HepG2 (cell line): Measurements from ENCODE around the gene ADAMTS4. TPM values are rescaled to one million over a fixed set of nuclear protein-coding genes. Genes with fewer than 3 reads are reported as not detected.

Experiments
- ATAC-seq: fragments of 200-7000 bp; cut with Tn5 transposase; 3 replicates; pipeline ENCODE4 v1.9.1; 2020; ENCODE audit warnings: mild to moderate bottlenecking, moderate library complexity
- BruUV-seq: library from RNA; stranded (reverse); fragments of 400-500 nt; replicated peaks from 2 replicates; lab custom pipeline; 2021; lab: Mats Ljungman, UMichigan
- CTCF ChIA-PET: fragments of 300-600 bp; formaldehyde crosslinking; extraction: SDS; loops from one replicate; lab custom pipeline; 2021; ENCODE audit warnings: low total read pairs, inconsistent platforms, low intra/inter-chr PET ratio; lab: Yijun Ruan, JAX
- POLR2A ChIA-PET: fragments of 350-600 bp; sonication (Branson Sonifier 250); formaldehyde crosslinking; loops from one replicate; lab custom pipeline; 2020; ENCODE audit warnings: antibody characterized with exemption, inconsistent platforms; lab: Yijun Ruan, JAX
- DNase-seq: peaks from one replicate; pipeline ENCODE4 v3.0.0-alpha.2; 2015; ENCODE audit warnings: low spot score
- FAIRE-seq: peaks from 3 replicates; lab custom pipeline; 2011; peaks lifted over from hg19 to GRCh38; lab: Jason Lieb, UNC
- H2AFZ ChIP-seq: one replicate; pipeline ENCODE4 v1.6.1; 2011; ENCODE audit warnings: low read length, inconsistent platforms
- H3K27ac ChIP-seq: fragments of 300-600 bp; 3 replicates; pipeline ENCODE4 v1.8.0; 2011; ENCODE audit warnings: mixed run types, mild to moderate bottlenecking, mixed read lengths, low read length, inconsistent platforms; ENCODE audit not compliant: insufficient read depth; ENCODE audit errors: extremely low read length
- H3K27me3 ChIP-seq, 2 experiments: fragments of 200-600 bp in 1 of 2; 2 replicates in 1 of 2; 3 replicates in 1 of 2; pipeline versions ENCODE4 v1.6.0 to v1.8.0; 2011; ENCODE audit warnings: low read length in 2 of 2, mild to moderate bottlenecking in 2 of 2, moderate library complexity in 2 of 2, inconsistent platforms in 1 of 2; ENCODE audit not compliant: insufficient read depth in 2 of 2, control insufficient read depth in 1 of 2
- H3K36me3 ChIP-seq, 2 experiments: fragments of 200-600 bp in 1 of 2; replicated peaks in 1 of 2; 2 replicates in 1 of 2; 3 replicates in 1 of 2; pipeline versions ENCODE4 v1.5.1 to v1.8.0; 2011; ENCODE audit warnings: low read length in 2 of 2, inconsistent platforms in 1 of 2; ENCODE audit not compliant: insufficient read depth in 2 of 2, control insufficient read depth in 1 of 2
- H3K4me1 ChIP-seq: 2 replicates; pipeline ENCODE4 v1.5.1; 2012; ENCODE audit warnings: low read length, inconsistent platforms; ENCODE audit not compliant: insufficient read depth
- H3K4me2 ChIP-seq: 2 replicates; pipeline ENCODE4 v1.6.0; 2011; ENCODE audit warnings: low read depth, low read length, inconsistent platforms
- H3K4me3 ChIP-seq, 3 experiments: fragments of 200-600 bp in 1 of 3; sonication (generic), shearing (Covaris generic) in 1 of 3; replicated peaks in 1 of 3; 2 replicates each; pipeline ENCODE4 v1.5.1; 2011 to 2016; ENCODE audit warnings: low read length in 3 of 3, inconsistent platforms in 2 of 3, low read depth in 2 of 3, mild to moderate bottlenecking in 2 of 3, control low read depth in 1 of 3, mixed read lengths in 1 of 3; ENCODE audit not compliant: insufficient read depth in 1 of 3
- H3K79me2 ChIP-seq: one replicate; pipeline ENCODE4 v1.6.1; 2011; ENCODE audit warnings: low read length, inconsistent platforms; ENCODE audit not compliant: insufficient read depth
- H3K9ac ChIP-seq: 2 replicates; pipeline ENCODE4 v1.6.0; 2011; ENCODE audit warnings: mild to moderate bottlenecking, low read depth, low read length, inconsistent platforms; ENCODE audit not compliant: insufficient read depth
- H3K9me3 ChIP-seq: 2 replicates; pipeline ENCODE4 v1.5.1; 2012; ENCODE audit warnings: mild to moderate bottlenecking, low read length
- H4K20me1 ChIP-seq: 2 replicates; pipeline ENCODE4 v1.6.0; 2011; ENCODE audit warnings: inconsistent platforms, mild to moderate bottlenecking, low read length, moderate library complexity; ENCODE audit not compliant: insufficient read depth
- CTCF ChIP-seq: sonication (generic); formaldehyde crosslinking; IDR thresholded peaks from 2 replicates; pipeline ENCODE4 v1.5.0; 2020; ENCODE audit warnings: mild to moderate bottlenecking, missing genetic modification reagents, moderate library complexity
- FOSL2 ChIP-seq: sonication (generic); formaldehyde crosslinking; IDR thresholded peaks from 2 replicates; pipeline ENCODE4 v1.4.0; 2020; ENCODE audit warnings: missing genetic modification reagents
- MIER2 ChIP-seq: IDR thresholded peaks from 2 replicates; pipeline ENCODE4 v1.6.1; 2016; ENCODE audit warnings: missing biosample characterization, missing genetic modification reagents
- NCOA2 ChIP-seq: sonication (generic); formaldehyde crosslinking; IDR thresholded peaks from 2 replicates; pipeline ENCODE4 v1.8.0; 2022; ENCODE audit warnings: inconsistent platforms
- RAD21 ChIP-seq: fragments of 450-650 bp; formaldehyde crosslinking; IDR thresholded peaks from 2 replicates; pipeline ENCODE4 v1.5.0; 2020; ENCODE audit warnings: mild to moderate bottlenecking
- SMC3 ChIP-seq: IDR thresholded peaks from 2 replicates; pipeline ENCODE4 v1.6.1; 2011; ENCODE audit warnings: low read length, improper control_type of control experiment
- STAG1 ChIP-seq: sonication (generic); formaldehyde crosslinking; IDR thresholded peaks from 2 replicates; pipeline ENCODE4 v1.4.0; 2020; ENCODE audit warnings: missing genetic modification reagents
- ZFP41 ChIP-seq: sonication (generic); formaldehyde crosslinking; IDR thresholded peaks from 2 replicates; pipeline ENCODE4 v1.4.0; 2020; ENCODE audit warnings: mild to moderate bottlenecking, missing genetic modification reagents, borderline replicate concordance
- ZNF230 ChIP-seq: sonication (generic); formaldehyde crosslinking; IDR thresholded peaks from 2 replicates; pipeline ENCODE4 v1.4.0; 2020; ENCODE audit warnings: mild to moderate bottlenecking, missing genetic modification reagents
- ZNF256 ChIP-seq: sonication (generic); formaldehyde crosslinking; conservative IDR thresholded peaks from 2 replicates; pipeline ENCODE4 v1.4.0; 2020; ENCODE audit warnings: missing genetic modification reagents
- ZNF337 ChIP-seq: sonication (generic); formaldehyde crosslinking; IDR thresholded peaks from 2 replicates; pipeline ENCODE4 v1.5.1; 2020; ENCODE audit warnings: missing genetic modification reagents, low read depth, mild to moderate bottlenecking, borderline replicate concordance
- ZNF496 ChIP-seq: sonication (generic); formaldehyde crosslinking; IDR thresholded peaks from 2 replicates; pipeline ENCODE4 v1.8.1; 2023; ENCODE audit warnings: mild to moderate bottlenecking, moderate library complexity, missing genetic modification reagents; ENCODE audit not compliant: insufficient replicate concordance
- ZNF607 ChIP-seq: sonication (generic); formaldehyde crosslinking; IDR thresholded peaks from 2 replicates; pipeline ENCODE4 v1.5.1; 2020; ENCODE audit warnings: missing genetic modification reagents, mild to moderate bottlenecking, borderline replicate concordance
- ZNF879 ChIP-seq: sonication (generic); formaldehyde crosslinking; IDR thresholded peaks from 2 replicates; pipeline ENCODE4 v1.8.1; 2023; ENCODE audit warnings: missing genetic modification reagents
- WGBS: methylation state at CpG from one replicate; pipeline ENCODE4 v1.1.6; 2017; ENCODE audit warnings: low lambda C conversion rate; 5-methylcytosine and 5-hydroxymethylcytosine counted together
- in situ Hi-C: cut with HindIII; loops from 2 replicates; pipeline ENCODE4 v1.10.0; 2017; ENCODE audit warnings: low pct_unique_long_range_greater_than_20kb; ENCODE audit not compliant: extremely low pct_ligation_motif_present
- intact Hi-C: fragments of 100-400 bp; cut with micrococcal nuclease; formaldehyde crosslinking; loops from one replicate; pipeline ENCODE4 v1.10.0; 2022; ENCODE audit not compliant: unreplicated experiment
- polyA plus RNA-seq, 8 experiments: library from polyadenylated mRNA; depleted of rRNA in 3 of 8; stranded (reverse) in 7 of 8; unstranded in 1 of 8; fragments of >200 nt; fragmentation: Illumina TruSeq in 4 of 8; extraction: Trizol in 4 of 8; gene quantifications; 2 replicates each; pipeline versions ENCODE4 v1.2.1 to v1.2.3, GENCODE V29; 2011 to 2016; ENCODE audit warnings: low read depth in 4 of 8, missing spikeins in 1 of 8, mixed read lengths in 1 of 8; ENCODE audit not compliant: insufficient read depth in 1 of 8
- total RNA-seq, 5 experiments: library from RNA; depleted of rRNA; stranded (reverse); fragments of >200 nt; fragmentation: Illumina TruSeq; extraction: Trizol; gene quantifications; 2 replicates each; pipeline ENCODE4 v1.2.3, GENCODE V29; 2016; ENCODE audit warnings: low read depth in 1 of 5

The ADAMTS4 gene
- total and polyA plus RNA-seq, 2 of the 13 experiments (the other 11 are each of a cell fraction or from before 2014, with no cell fraction given): 0.51 to 1.7 TPM

GRCh38 chr1:161140755-161141400 is 58.0 kb downstream of the ADAMTS4 start (continued):
- TF ChIP-seq ZNF256 (CRISPR knock-in tag) (no peak), ZNF337 (CRISPR knock-in tag) (no peak), NCOA2 (no peak)

GRCh38 chr1:161139766-161140165 is 59.1 kb downstream of the ADAMTS4 start:
- FAIRE-seq: peak; percentile 28
- 90% methylated on average over 1 of the region's 1 CpG for WGBS
- H3K36me3 ChIP-seq: no peaks in the 10 kb centered on the region

More at GRCh38 chr1:161139766-161140165, 59.1 kb downstream of the ADAMTS4 start:
- no TSS peak for BruUV-seq
- no peaks in the 10 kb centered on the region for H3K9me3 ChIP-seq
- CTCF ChIA-PET: interaction anchor here (0.8 to 1.3 kb wide), 3 partner anchors 42 to 97 kb away, joined by 3 to 8 read pairs (median 4); partner anchors contain the start of gene KLHDC9
- H3K27me3 ChIP-seq: no peaks in the 10 kb centered on the region
- POLR2A ChIA-PET: interaction anchor here (0.9 kb wide), 1 partner anchor 14 kb away, joined by 4 read pairs; the partner anchor contains the start of gene UFC1
- no peak overlapping the region for H3K9ac ChIP-seq
- TF ChIP-seq ZNF879 (CRISPR knock-in tag): no peak
- no peak for TF ChIP-seq MIER2 (CRISPR knock-in tag)
- peak; percentile 28; the same call in 1 of the 2 replicates for TF ChIP-seq SMC3
- TF ChIP-seq FOSL2: no peak
- no peak for TF ChIP-seq ZNF607 (CRISPR knock-in tag)
- no peak for TF ChIP-seq ZNF230 (CRISPR knock-in tag)
- TF ChIP-seq ZFP41 (CRISPR knock-in tag): no peak
- 0 out of 2 replicates have a peak, but pooled peaks have one; percentile 22 for TF ChIP-seq RAD21 (CRISPR knock-in tag)
- peak; percentile 52 for TF ChIP-seq CTCF (CRISPR knock-in tag)
- TF ChIP-seq ZNF496 (CRISPR knock-in tag): no peak
- peak; percentile 60 for TF ChIP-seq STAG1 (CRISPR knock-in tag)
- intact Hi-C loops (loop anchor here (1.0 to 10.0 kb wide), 3 partner anchors 43 to 145 kb away; no protein-coding TSS in a partner anchor), in situ Hi-C loops (no loop called here)
- DNase-seq (peak; percentile 56), ATAC-seq (peak; percentile 54)
- no peak overlapping the region for H3K27ac ChIP-seq
- no peak overlapping the region for H3K4me3 ChIP-seq
- no peak overlapping the region for H2AFZ ChIP-seq
- no peaks in the 10 kb centered on the region for H4K20me1 ChIP-seq
- H3K4me2 ChIP-seq: no peak overlapping the region
- no peaks in the 10 kb centered on the region for H3K4me1 ChIP-seq
- H3K79me2 ChIP-seq: no peaks in the 10 kb centered on the region
